ENCODE data around the gene EXOC4.

The EXOC4 gene

GRCh38 chr7:134030460-134030865, 777.6 kb downstream of the EXOC4 start:
- TF ChIP-seq, protein P1, sequence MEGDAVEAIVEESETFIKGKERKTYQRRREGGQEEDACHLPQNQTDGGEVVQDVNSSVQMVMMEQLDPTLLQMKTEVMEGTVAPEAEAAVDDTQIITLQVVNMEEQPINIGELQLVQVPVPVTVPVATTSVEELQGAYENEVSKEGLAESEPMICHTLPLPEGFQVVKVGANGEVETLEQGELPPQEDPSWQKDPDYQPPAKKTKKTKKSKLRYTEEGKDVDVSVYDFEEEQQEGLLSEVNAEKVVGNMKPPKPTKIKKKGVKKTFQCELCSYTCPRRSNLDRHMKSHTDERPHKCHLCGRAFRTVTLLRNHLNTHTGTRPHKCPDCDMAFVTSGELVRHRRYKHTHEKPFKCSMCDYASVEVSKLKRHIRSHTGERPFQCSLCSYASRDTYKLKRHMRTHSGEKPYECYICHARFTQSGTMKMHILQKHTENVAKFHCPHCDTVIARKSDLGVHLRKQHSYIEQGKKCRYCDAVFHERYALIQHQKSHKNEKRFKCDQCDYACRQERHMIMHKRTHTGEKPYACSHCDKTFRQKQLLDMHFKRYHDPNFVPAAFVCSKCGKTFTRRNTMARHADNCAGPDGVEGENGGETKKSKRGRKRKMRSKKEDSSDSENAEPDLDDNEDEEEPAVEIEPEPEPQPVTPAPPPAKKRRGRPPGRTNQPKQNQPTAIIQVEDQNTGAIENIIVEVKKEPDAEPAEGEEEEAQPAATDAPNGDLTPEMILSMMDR (IDR thresholded peaks at IDR 0.05), result no peak

DNA sequence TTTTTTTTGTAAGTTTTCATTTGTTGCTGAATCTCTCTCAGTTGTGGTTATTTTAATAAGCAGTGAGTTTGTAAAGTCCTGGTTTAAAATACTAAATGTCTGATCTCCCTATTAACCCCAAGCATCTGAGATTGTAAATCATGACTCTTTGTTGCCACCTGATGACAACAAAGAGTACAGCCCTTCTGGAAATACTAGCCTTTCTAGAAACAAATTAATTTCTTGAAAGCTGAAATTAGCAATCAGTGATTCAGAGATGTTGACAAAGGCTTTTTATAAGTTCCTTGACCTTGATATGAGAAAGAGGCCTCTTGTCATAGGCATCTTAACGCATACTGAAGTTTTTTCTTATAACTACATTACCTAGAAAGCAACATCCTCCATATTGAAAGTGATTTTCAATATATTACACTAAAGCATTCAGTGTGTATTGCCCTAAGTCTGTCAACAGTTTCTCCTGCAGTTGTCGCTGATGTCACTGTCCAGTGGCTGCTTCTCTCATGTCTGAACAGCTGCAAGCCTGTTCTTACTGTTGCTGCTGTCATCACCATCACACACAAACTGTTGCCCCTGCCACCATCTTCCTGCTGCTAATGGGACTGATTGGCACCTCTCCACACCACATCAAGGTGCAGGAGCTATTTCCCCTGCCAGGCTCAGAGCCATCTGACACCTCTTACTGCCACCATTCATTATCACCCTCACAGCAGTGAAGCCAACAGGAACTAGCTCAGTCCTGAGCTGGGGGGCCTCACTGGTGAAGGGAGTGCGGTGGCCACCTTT, 779.1 kb downstream of the EXOC4 start:
- TF ChIP-seq, protein P1 (IDR thresholded peaks at IDR 0.05), result peak; percentile 52

DNA sequence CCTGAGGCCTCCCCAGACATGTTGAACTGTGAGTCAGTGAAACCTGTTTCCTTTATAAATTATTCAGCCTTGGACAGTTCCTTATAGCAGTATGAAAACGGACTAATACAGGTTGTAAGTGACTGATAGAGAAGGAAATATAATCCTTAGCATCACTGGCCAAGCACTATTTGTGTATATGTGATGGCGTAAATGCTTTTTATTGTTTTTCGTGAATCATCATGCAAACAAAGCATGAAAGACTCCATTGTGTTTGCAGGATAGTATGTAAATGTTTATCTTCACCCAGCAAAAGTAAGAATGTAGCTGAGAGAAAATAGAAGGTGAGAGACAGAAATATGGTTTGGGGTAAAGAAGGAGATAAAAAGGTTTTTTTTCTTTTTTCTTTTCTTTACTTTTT, 781.8 kb downstream of the EXOC4 start:
- TF ChIP-seq, protein P1 (IDR thresholded peaks at IDR 0.05), result no peak

- TF ChIP-seq, protein P1 (IDR thresholded peaks at IDR 0.05), result no peak
Measured at GRCh38 chr7:134037991-134038390, 785.1 kb downstream of the EXOC4 start.

GRCh38 chr7:134040988-134041387, 788.1 kb downstream of the EXOC4 start:
- TF ChIP-seq, protein P1 (IDR thresholded peaks at IDR 0.05), result no peak

GRCh38 chr7:134041477-134041876, 788.6 kb downstream of the EXOC4 start:
- TF ChIP-seq, protein P1 (IDR thresholded peaks at IDR 0.05), result no peak

- TF ChIP-seq, protein P1 (IDR thresholded peaks at IDR 0.05), result no peak
Measured at GRCh38 chr7:134042307-134042706, 789.4 kb downstream of the EXOC4 start.

Data from LNCAP (cell line).